Gastrocnemius medialis (tissue), 4 donors: ENCODE measurements around the gene PKIB.

ENCODE experiments used
- POLR2A ChIP-seq, 2 donors: fragments of 450-650 bp; IDR thresholded peaks; one replicate each; pipeline ENCODE4 v1.6.1; 2017; ENCODE audit warnings: antibody characterized with exemption in 2 of 2, mild to moderate bottlenecking in 2 of 2, moderate library complexity in 2 of 2
- TF ChIP-seq, protein P1 (sequence below), 5 experiments: fragments of 450-650 bp in 3 of 5; fragments of 200-600 bp in 2 of 5; sonication (generic) in 2 of 5; IDR thresholded peaks in 4 of 5; conservative IDR thresholded peaks in 1 of 5; 1 replicate in 4 of 5; 2 replicates in 1 of 5; pipeline ENCODE4 v1.5.1; 2016 to 2019; ENCODE audit warnings: antibody characterized with exemption in 5 of 5, mild to moderate bottlenecking in 3 of 5, moderate library complexity in 3 of 5

DNA sequence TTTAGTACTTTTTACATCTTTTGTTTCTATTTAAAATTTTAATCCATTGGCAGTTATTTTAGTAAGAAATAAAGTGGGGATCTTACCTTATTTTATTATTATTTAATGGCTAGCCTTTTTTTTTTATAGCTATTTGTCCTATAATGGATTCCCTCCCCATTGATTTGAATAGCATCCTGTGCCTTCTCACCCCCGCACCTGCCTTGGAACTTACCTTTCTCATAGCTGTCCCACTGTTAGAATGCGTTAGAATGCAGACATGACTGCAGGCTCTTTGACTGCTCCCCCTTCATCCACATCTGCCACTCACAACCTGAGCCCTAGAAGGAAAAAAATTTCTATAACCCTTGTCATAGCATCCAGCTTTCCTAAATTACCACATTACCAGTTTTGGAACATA, 9.1 kb downstream of the PKIB start:
- no peak for TF ChIP-seq POLR2A (IDR thresholded peaks at IDR 0.05)
- TF ChIP-seq, protein P1, sequence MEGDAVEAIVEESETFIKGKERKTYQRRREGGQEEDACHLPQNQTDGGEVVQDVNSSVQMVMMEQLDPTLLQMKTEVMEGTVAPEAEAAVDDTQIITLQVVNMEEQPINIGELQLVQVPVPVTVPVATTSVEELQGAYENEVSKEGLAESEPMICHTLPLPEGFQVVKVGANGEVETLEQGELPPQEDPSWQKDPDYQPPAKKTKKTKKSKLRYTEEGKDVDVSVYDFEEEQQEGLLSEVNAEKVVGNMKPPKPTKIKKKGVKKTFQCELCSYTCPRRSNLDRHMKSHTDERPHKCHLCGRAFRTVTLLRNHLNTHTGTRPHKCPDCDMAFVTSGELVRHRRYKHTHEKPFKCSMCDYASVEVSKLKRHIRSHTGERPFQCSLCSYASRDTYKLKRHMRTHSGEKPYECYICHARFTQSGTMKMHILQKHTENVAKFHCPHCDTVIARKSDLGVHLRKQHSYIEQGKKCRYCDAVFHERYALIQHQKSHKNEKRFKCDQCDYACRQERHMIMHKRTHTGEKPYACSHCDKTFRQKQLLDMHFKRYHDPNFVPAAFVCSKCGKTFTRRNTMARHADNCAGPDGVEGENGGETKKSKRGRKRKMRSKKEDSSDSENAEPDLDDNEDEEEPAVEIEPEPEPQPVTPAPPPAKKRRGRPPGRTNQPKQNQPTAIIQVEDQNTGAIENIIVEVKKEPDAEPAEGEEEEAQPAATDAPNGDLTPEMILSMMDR (IDR thresholded peaks at IDR 0.05 in 4 of 5, conservative IDR thresholded peaks at IDR 0.05 in 1 of 5), result no peak
